ENCODE data around the gene GZMA. TPM values are rescaled to one million over a fixed set of nuclear protein-coding genes. Genes with fewer than 3 reads are reported as not detected.

Gene GZMA
- total RNA-seq, 1 donor from 2014 or later, result 1.2 TPM

DNA sequence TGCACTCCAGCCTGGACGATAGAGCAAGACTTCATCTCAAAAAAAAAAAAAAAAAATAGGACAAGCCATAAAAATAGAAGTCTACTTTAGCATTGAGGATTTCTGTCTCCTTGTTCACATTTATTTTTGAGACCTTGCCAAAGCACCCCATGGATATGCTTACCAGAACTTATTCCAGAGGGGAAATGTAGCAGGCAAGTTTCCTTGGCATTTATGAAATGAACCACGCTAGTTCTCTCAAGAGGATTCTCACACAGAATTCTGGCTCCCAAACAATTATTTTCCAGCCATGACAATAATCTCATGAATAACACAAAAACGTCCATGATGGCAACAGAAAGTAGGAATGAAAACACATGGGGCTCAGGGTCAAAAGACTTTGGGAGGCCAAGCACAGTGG is 34.1 kb downstream of the GZMA start:
- intact Hi-C loops (cut with DNase I), result no loop called here
- no peak for DNase-seq (ENCODE audit: extremely low spot score in 2 of 2)
- Histone ChIP-seq H3K4me3 (no peak overlapping the region), H3K27me3 (no peaks in the 10 kb centered on the region), H3K27ac (no peak overlapping the region), H3K36me3 (no peaks in the 10 kb centered on the region), H3K4me1 (no peaks in the 10 kb centered on the region), H3K9me3 (no peaks in the 10 kb centered on the region)
- TF ChIP-seq, protein P1, sequence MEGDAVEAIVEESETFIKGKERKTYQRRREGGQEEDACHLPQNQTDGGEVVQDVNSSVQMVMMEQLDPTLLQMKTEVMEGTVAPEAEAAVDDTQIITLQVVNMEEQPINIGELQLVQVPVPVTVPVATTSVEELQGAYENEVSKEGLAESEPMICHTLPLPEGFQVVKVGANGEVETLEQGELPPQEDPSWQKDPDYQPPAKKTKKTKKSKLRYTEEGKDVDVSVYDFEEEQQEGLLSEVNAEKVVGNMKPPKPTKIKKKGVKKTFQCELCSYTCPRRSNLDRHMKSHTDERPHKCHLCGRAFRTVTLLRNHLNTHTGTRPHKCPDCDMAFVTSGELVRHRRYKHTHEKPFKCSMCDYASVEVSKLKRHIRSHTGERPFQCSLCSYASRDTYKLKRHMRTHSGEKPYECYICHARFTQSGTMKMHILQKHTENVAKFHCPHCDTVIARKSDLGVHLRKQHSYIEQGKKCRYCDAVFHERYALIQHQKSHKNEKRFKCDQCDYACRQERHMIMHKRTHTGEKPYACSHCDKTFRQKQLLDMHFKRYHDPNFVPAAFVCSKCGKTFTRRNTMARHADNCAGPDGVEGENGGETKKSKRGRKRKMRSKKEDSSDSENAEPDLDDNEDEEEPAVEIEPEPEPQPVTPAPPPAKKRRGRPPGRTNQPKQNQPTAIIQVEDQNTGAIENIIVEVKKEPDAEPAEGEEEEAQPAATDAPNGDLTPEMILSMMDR (IDR thresholded peaks at IDR 0.05), result no peak

DNA sequence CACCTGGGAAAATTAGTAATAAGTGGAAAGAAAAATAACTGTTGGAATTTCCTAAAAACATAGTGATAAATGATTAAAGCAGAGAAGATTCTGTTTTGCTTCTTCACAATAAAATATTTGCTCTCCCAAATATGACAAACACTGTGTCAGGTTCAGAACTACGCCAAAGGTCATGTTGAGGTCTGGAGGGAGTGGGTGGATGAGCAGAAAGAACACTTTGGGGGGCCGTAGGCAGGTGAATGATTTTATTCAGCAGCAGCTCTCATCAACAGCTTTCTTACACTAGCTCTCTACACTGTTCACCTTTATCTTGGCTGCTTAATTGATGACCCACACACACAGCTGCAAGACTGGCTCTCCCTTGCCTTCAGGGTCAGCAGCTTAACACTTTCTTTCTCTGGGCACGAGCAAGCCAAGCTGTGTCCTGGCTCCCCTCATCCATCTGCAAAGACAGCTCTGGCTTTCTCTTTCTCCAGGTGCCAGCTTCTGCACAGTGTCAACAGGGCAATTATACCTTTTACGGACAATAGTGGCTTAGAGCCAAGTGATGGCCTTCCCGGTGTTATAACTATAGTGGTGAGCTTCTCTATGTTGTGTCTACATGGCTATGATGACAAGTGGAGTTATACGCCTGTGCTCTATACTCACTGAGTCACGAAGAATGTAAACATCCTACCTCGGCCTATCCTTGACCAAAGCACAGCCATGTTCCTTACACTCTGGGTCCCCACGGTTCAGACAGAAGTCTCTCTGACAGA is 38.6 kb downstream of the GZMA start:
- Histone ChIP-seq H3K4me3 (no peak overlapping the region), H3K4me1 (no peaks in the 10 kb centered on the region), H3K36me3 (no peaks in the 10 kb centered on the region), H3K27ac (no peak overlapping the region), H3K9me3 (no peaks in the 10 kb centered on the region), H3K27me3 (no peaks in the 10 kb centered on the region)
- intact Hi-C loops (cut with DNase I), result no loop called here
- no peak for DNase-seq (ENCODE audit: extremely low spot score in 2 of 2)
- TF ChIP-seq, protein P1 (IDR thresholded peaks at IDR 0.05), result no peak
- TF ChIP-seq POLR2A (IDR thresholded peaks at IDR 0.05), result no peak
- no peak for TF ChIP-seq POLR2AphosphoS5 (IDR thresholded peaks at IDR 0.05; ENCODE audit: insufficient read depth in 1 of 2, low read depth in 1 of 2)

DNA sequence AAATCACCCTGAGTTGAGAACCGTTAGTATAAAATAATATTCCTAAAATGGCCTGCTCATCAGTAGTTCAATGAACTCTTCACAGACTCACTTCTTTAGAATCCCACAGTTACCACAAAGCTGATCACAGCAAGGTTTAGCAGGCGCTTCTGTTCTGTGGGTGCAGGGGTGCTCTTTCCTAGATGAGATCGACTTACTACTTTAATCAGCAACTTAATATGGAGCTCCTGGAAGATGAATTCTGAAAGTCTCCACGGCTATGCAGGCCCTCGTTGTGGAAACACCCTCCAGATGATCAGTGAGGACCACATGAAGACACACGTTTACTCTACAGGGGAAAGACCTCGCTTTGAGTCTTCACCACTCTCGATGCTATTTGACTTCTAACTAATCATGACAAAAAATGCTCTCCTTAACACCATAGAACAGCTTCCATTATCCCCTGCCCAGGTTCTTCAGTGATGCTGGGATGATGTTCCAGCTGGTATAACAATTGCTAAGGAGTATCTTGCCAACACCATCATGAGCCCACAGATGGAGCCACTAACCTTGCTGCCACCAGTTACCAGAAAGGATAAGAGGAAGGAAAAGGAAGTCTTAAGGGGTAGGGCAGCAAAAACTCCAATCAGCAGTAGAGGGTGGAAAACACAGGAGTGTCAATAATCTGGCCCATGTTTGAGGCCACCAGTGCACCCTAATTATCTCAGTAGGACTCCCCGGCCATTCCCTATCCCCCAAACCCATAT is 39.7 kb downstream of the GZMA start:
- TF ChIP-seq POLR2A (IDR thresholded peaks at IDR 0.05) (no peak), POLR2AphosphoS5 (IDR thresholded peaks at IDR 0.05; ENCODE audit: insufficient read depth in 1 of 2, low read depth in 1 of 2) (no peak)
- TF ChIP-seq, protein P1 (IDR thresholded peaks at IDR 0.05), result no peak
- intact Hi-C loops (cut with DNase I), result no loop called here
- no peak for DNase-seq (ENCODE audit: extremely low spot score in 2 of 2)

DNA sequence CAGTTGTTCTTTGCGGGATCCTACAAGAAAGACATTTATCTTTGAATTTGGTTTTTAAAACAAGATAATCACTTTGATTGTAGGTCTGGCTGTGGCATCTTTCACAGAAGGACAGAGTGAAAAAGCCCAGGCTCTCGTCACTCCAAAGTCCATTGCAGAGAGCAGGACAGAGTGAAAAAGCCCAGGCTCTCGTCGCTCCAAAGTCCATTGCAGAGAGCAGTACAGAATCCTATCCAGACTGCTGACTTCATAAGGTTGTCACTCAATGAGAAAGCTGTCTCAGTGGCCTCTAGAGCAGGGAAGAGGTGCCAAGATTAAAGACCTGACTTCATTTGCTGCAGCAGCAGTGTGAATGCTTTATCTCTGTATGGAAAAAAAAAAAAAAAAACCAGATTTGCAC is 41.2 kb downstream of the GZMA start:
- Histone ChIP-seq H3K4me3 (no peak overlapping the region), H3K27ac (no peak overlapping the region), H3K9me3 (no peaks in the 10 kb centered on the region), H3K27me3 (no peaks in the 10 kb centered on the region), H3K4me1 (no peaks in the 10 kb centered on the region), H3K36me3 (no peaks in the 10 kb centered on the region)
- intact Hi-C loops (cut with DNase I), result no loop called here
- TF ChIP-seq POLR2AphosphoS5 (IDR thresholded peaks at IDR 0.05; ENCODE audit: insufficient read depth in 1 of 2, low read depth in 1 of 2), result no peak
- no peak for DNase-seq (ENCODE audit: extremely low spot score in 2 of 2)

More for the DNA sequence above, 39.7 kb downstream of the GZMA start:
- H3K27me3 ChIP-seq, result no peaks in the 10 kb centered on the region
- H3K27ac ChIP-seq, result no peak overlapping the region
- no peaks in the 10 kb centered on the region for H3K4me1 ChIP-seq
- H3K4me3 ChIP-seq, result no peak overlapping the region
- no peaks in the 10 kb centered on the region for H3K36me3 ChIP-seq
- no peaks in the 10 kb centered on the region for H3K9me3 ChIP-seq

DNA sequence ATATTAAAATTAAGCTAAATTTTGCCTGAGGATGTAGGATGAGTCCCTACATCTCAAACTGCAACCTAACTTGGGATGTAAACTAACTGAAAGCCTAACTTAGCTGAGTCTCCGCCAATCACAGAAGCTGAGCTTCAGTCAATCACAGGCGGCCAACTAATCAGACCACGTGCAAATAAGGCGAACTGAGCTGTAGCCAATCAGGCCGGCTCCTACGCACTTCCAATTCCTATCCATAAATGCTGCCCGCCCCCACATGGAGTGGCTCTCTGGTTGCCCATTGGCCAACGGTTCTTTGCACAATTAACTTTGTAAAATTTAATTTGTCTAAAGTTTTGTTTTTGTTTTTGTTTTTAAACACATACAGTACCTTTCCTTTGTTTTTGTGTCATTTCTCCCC is 43.6 kb downstream of the GZMA start:
- Histone ChIP-seq H3K4me3 (no peak overlapping the region), H3K4me1 (no peaks in the 10 kb centered on the region), H3K9me3 (no peaks in the 10 kb centered on the region), H3K27me3 (no peaks in the 10 kb centered on the region), H3K27ac (no peak overlapping the region), H3K36me3 (no peaks in the 10 kb centered on the region)
- intact Hi-C loops (cut with DNase I), result loop anchor here (5.0 kb wide), 1 partner anchor 244 kb away; no protein-coding TSS in a partner anchor
- DNase-seq (ENCODE audit: extremely low spot score in 2 of 2), result no peak
- TF ChIP-seq, protein P1 (IDR thresholded peaks at IDR 0.05), result no peak
- TF ChIP-seq POLR2A (IDR thresholded peaks at IDR 0.05), result no peak
- TF ChIP-seq POLR2AphosphoS5 (IDR thresholded peaks at IDR 0.05; ENCODE audit: insufficient read depth in 1 of 2, low read depth in 1 of 2), result no peak
